Measurements from ENCODE around the gene SCFD1.

Gene SCFD1

GRCh38 chr14:30582376-30582775, 39.7 kb upstream of the SCFD1 start:
- H3K27ac ChIP-seq = no peak overlapping the region
- TF ChIP-seq ZFX (IDR thresholded peaks at IDR 0.05; ENCODE audit: borderline replicate concordance) (no peak), CTCF (IDR thresholded peaks at IDR 0.05) (no peak)

GRCh38 chr14:30584058-30584630, 38.0 kb upstream of the SCFD1 start:
- TF ChIP-seq CTCF (IDR thresholded peaks at IDR 0.05) (no peak), ZFX (IDR thresholded peaks at IDR 0.05; ENCODE audit: borderline replicate concordance) (no peak)
- no peak overlapping the region for H3K27ac ChIP-seq

GRCh38 chr14:30585204-30585603, 36.9 kb upstream of the SCFD1 start:
- no peak overlapping the region for H3K27ac ChIP-seq
- TF ChIP-seq CTCF (IDR thresholded peaks at IDR 0.05) (no peak), ZFX (IDR thresholded peaks at IDR 0.05; ENCODE audit: borderline replicate concordance) (no peak)

GRCh38 chr14:30587141-30587540, 35.0 kb upstream of the SCFD1 start:
- no peak overlapping the region for H3K27ac ChIP-seq
- TF ChIP-seq ZFX (IDR thresholded peaks at IDR 0.05; ENCODE audit: borderline replicate concordance) = no peak
- TF ChIP-seq CTCF (IDR thresholded peaks at IDR 0.05) = no peak

GRCh38 chr14:30588873-30589272, 33.2 kb upstream of the SCFD1 start:
- TF ChIP-seq CTCF (IDR thresholded peaks at IDR 0.05) (no peak), ZFX (IDR thresholded peaks at IDR 0.05; ENCODE audit: borderline replicate concordance) (no peak)
- H3K27ac ChIP-seq = no peak overlapping the region

GRCh38 chr14:30596935-30597334, 25.2 kb upstream of the SCFD1 start:
- no peak overlapping the region for H3K27ac ChIP-seq
- TF ChIP-seq ZFX (IDR thresholded peaks at IDR 0.05; ENCODE audit: borderline replicate concordance) = no peak
- no peak for TF ChIP-seq CTCF (IDR thresholded peaks at IDR 0.05)

- H3K27ac ChIP-seq = no peak overlapping the region
- no peak for TF ChIP-seq CTCF (IDR thresholded peaks at IDR 0.05)
- no peak for TF ChIP-seq ZFX (IDR thresholded peaks at IDR 0.05; ENCODE audit: borderline replicate concordance)
Observed at GRCh38 chr14:30597504-30597903, 24.6 kb upstream of the SCFD1 start.

Data from 22Rv1 (cell line).